HCT116 (cell line): ENCODE data around the gene TMEM235.

Source experiments
- CEBPB ChIP-seq: IDR thresholded peaks from 2 replicates; pipeline ENCODE4 v1.6.1; 2012; ENCODE audit warnings: low read depth
- CTCF ChIP-seq, 3 experiments: fragments of 200-600 bp in 1 of 3; sonication (generic) in 1 of 3; IDR thresholded peaks in 2 of 3; conservative IDR thresholded peaks in 1 of 3; 2 replicates each; pipeline ENCODE4 v1.5.1; 2012 to 2017; ENCODE audit warnings: low read depth in 2 of 3, low read length in 2 of 3, antibody characterized with exemption in 1 of 3, borderline replicate concordance in 1 of 3, control low read depth in 1 of 3, mild to moderate bottlenecking in 1 of 3, mixed read lengths in 1 of 3, mixed run types in 1 of 3, moderate library complexity in 1 of 3; ENCODE audit not compliant: insufficient read depth in 1 of 3
- EGR1 ChIP-seq: IDR thresholded peaks from 2 replicates; pipeline ENCODE4 v1.6.1; 2012; ENCODE audit warnings: low read depth
- EZH2phosphoT487 ChIP-seq: fragments of 200-600 bp; IDR thresholded peaks from 2 replicates; pipeline ENCODE4 v1.6.1; 2018; ENCODE audit warnings: antibody characterized with exemption, borderline replicate concordance
- MAX ChIP-seq: IDR thresholded peaks from 2 replicates; pipeline ENCODE4 v1.6.1; 2012
- POLR2A ChIP-seq: IDR thresholded peaks from 2 replicates; pipeline ENCODE4 v1.7.0; 2011; ENCODE audit warnings: borderline replicate concordance; ENCODE audit not compliant: insufficient read depth, insufficient read length; ENCODE audit errors: extremely low read depth
- POLR2AphosphoS5 ChIP-seq: IDR thresholded peaks from 2 replicates; pipeline ENCODE4 v1.6.1; 2011; ENCODE audit warnings: mild to moderate bottlenecking, low read depth, low read length, moderate library complexity
- RAD21 ChIP-seq: IDR thresholded peaks from 2 replicates; pipeline ENCODE4 v1.6.1; 2012; ENCODE audit warnings: low read depth, mild to moderate bottlenecking
- SP1 ChIP-seq: IDR thresholded peaks from 2 replicates; pipeline ENCODE4 v1.6.1; 2012; ENCODE audit warnings: low read depth
- SRF ChIP-seq: IDR thresholded peaks from 2 replicates; pipeline ENCODE4 v1.6.1; 2012; ENCODE audit warnings: low read depth
- TCF7L2 ChIP-seq: IDR thresholded peaks from 2 replicates; pipeline ENCODE4 v1.7.0; 2011; ENCODE audit warnings: borderline replicate concordance, inconsistent platforms; ENCODE audit not compliant: insufficient read depth, insufficient read length; ENCODE audit errors: extremely low read depth
- YY1 ChIP-seq: IDR thresholded peaks from 2 replicates; pipeline ENCODE4 v1.6.1; 2011; ENCODE audit warnings: low read length, low read depth, moderate library complexity, mild to moderate bottlenecking; ENCODE audit not compliant: insufficient replicate concordance; ENCODE audit errors: extremely low read depth
- ZBTB33 ChIP-seq: IDR thresholded peaks from 2 replicates; pipeline ENCODE4 v1.6.1; 2011; ENCODE audit warnings: mild to moderate bottlenecking, low read length, moderate library complexity; ENCODE audit not compliant: insufficient replicate concordance; ENCODE audit errors: extremely low read depth
- ZNF274 ChIP-seq: fragments of 200-500 bp; sonication (Bioruptor generic); IDR thresholded peaks from 2 replicates; pipeline ENCODE4 v1.6.1; 2014; ENCODE audit warnings: mild to moderate bottlenecking, low read depth, low read length, inconsistent platforms

- TF ChIP-seq POLR2A (no peak), CTCF (IDR thresholded peaks at IDR 0.05 in 2 of 3, conservative IDR thresholded peaks at IDR 0.05 in 1 of 3; ENCODE audit: borderline replicate concordance in 1 of 3, insufficient read depth in 1 of 3, low read depth in 2 of 3, low read length in 2 of 3) (no peak), ZNF274 (no peak), SRF (no peak), EGR1 (no peak), TCF7L2 (no peak), RAD21 (no peak), CEBPB (no peak), SP1 (no peak), POLR2AphosphoS5 (no peak), MAX (no peak), YY1 (no peak), ZBTB33 (no peak), EZH2phosphoT487 (no peak)
These were observed 7.7 kb upstream of the TMEM235 start for GRCh38 chr17:78223765-78224164.
